ENCODE measurements around the gene GRID2.

DNA sequence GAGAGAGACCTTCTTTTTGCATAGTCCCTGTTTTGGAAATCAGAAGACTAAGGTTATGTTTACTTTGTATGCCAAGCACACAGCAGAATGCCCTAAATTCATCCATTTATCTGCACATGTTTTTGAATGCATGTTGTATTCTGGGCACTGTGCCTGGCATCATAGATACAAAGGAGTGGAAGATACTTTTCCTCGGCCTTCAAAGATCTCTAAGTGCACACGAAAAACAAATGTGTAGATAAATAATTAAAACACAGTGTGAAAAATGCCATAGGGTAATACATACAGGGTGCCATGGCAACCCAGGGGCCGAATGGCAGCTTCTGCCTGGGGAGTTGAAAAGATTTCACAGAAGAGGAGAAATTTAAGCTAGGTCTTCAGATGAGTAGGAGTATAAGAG is 1134.2 kb downstream of the GRID2 start:
- TF ChIP-seq POLR2A (IDR thresholded peaks at IDR 0.05; ENCODE audit: low read depth, low read length) (no peak), POLR2AphosphoS5 (IDR thresholded peaks at IDR 0.05; ENCODE audit: low read depth, low read length) (no peak), TAF1 (IDR thresholded peaks at IDR 0.05; ENCODE audit: borderline replicate concordance, low read depth, low read length) (no peak)
